GM19099 (cell line): ENCODE data around the gene AKAP13.

Experiments used
- POLR2A ChIP-seq: IDR thresholded peaks from 3 replicates; pipeline ENCODE4 v1.6.1; 2011; ENCODE audit warnings: low read depth; ENCODE audit not compliant: insufficient read length; ENCODE audit errors: extremely low read depth

The AKAP13 gene

GRCh38 chr15:85753791-85754452 lies 373.5 kb downstream of the AKAP13 start:
- no peak for TF ChIP-seq POLR2A

- TF ChIP-seq POLR2A: no peak
Measured at GRCh38 chr15:85754989-85755388, 374.6 kb downstream of the AKAP13 start.

GRCh38 chr15:85755471-85755870 lies 375.1 kb downstream of the AKAP13 start:
- no peak for TF ChIP-seq POLR2A

GRCh38 chr15:85755942-85756341 lies 375.5 kb downstream of the AKAP13 start:
- TF ChIP-seq POLR2A: no peak

- no peak for TF ChIP-seq POLR2A
Measured at GRCh38 chr15:85756411-85757072, 376.1 kb downstream of the AKAP13 start.

- no peak for TF ChIP-seq POLR2A
Measured at GRCh38 chr15:85757073-85757938, 376.9 kb downstream of the AKAP13 start.

GRCh38 chr15:85757939-85758654 lies 377.7 kb downstream of the AKAP13 start:
- no peak for TF ChIP-seq POLR2A

GRCh38 chr15:85758655-85758978 lies 378.2 kb downstream of the AKAP13 start:
- no peak for TF ChIP-seq POLR2A

GRCh38 chr15:85759376-85759775 lies 379.0 kb downstream of the AKAP13 start:
- no peak for TF ChIP-seq POLR2A

GRCh38 chr15:85760049-85760448 lies 379.6 kb downstream of the AKAP13 start:
- TF ChIP-seq POLR2A: no peak

- no peak for TF ChIP-seq POLR2A
Measured at GRCh38 chr15:85760531-85761371, 380.3 kb downstream of the AKAP13 start.

GRCh38 chr15:85761635-85762034 lies 381.2 kb downstream of the AKAP13 start:
- TF ChIP-seq POLR2A: no peak

GRCh38 chr15:85762039-85762755 lies 381.8 kb downstream of the AKAP13 start:
- TF ChIP-seq POLR2A: no peak

- no peak for TF ChIP-seq POLR2A
Measured at GRCh38 chr15:85762756-85763127, 382.3 kb downstream of the AKAP13 start.
